ENCODE measurements around the gene CCDC197. TPM values are rescaled to one million over a fixed set of nuclear protein-coding genes. Genes with fewer than 3 reads are reported as not detected.

Gene CCDC197
- total and polyA plus RNA-seq, 3 experiments from 2014 or later: not detected

- Mint-ChIP-seq H3K4me3 (no peak overlapping the region), H3K36me3 (no peaks in the 10 kb centered on the region), H3K9me3 (no peaks in the 10 kb centered on the region), H3K27ac (no peak overlapping the region), H3K4me1 (peaks cover 6 to 14% (median 7%) of the 10 kb centered on the region in 3 donors), H3K27me3 (peaks cover 0 to 9% of the 10 kb centered on the region in 2 donors)
- no peak for DNase-seq
- POLR2A ChIA-PET: no interaction called here
- no peaks in the 10 kb centered on the region for H3K27me3 ChIP-seq (ENCODE audit: insufficient read depth, low read length, poor library complexity, severe bottlenecking)
- H3K4me1 ChIP-seq (ENCODE audit: insufficient read depth, low read length): peaks cover 7% of the 10 kb centered on the region
- no peak overlapping the region for H3K4me3 ChIP-seq (ENCODE audit: low read length)
- no peaks in the 10 kb centered on the region for H3K36me3 ChIP-seq (ENCODE audit: insufficient read depth, low read length)
- CTCF ChIA-PET: interaction anchor here (1.0 to 11.1 kb wide), 7 partner anchors 14 to 139 kb away, joined by 3 to 272 read pairs (median 7); no protein-coding TSS in a partner anchor
- no peak overlapping the region for H3K27ac ChIP-seq (ENCODE audit: low read depth, low read length)
- no peaks in the 10 kb centered on the region for H3K9me3 ChIP-seq (ENCODE audit: low read length)
These were observed 1.1 kb downstream of the CCDC197 start for GRCh38 chr14:93997916-93998870.

- ChIA-PET CTCF (interaction anchor here (1.0 to 11.1 kb wide), 7 partner anchors 10 to 66 kb away, joined by 3 to 272 read pairs (median 6); no protein-coding TSS in a partner anchor), POLR2A (no interaction called here)
- Mint-ChIP-seq H3K9me3 (no peaks in the 10 kb centered on the region), H3K27ac (no peak overlapping the region), H3K27me3 (peaks cover 4 to 10% of the 10 kb centered on the region in 2 donors), H3K36me3 (no peaks in the 10 kb centered on the region), H3K4me1 (peaks cover 6 to 14% (median 7%) of the 10 kb centered on the region in 3 donors), H3K4me3 (no peak overlapping the region)
- Histone ChIP-seq H3K36me3 (ENCODE audit: insufficient read depth, low read length) (no peaks in the 10 kb centered on the region), H3K4me1 (ENCODE audit: insufficient read depth, low read length) (peaks cover 7% of the 10 kb centered on the region), H3K27me3 (ENCODE audit: insufficient read depth, low read length, poor library complexity, severe bottlenecking) (no peaks in the 10 kb centered on the region), H3K4me3 (ENCODE audit: low read length) (no peak overlapping the region), H3K27ac (ENCODE audit: low read depth, low read length) (no peak overlapping the region), H3K9me3 (ENCODE audit: low read length) (no peaks in the 10 kb centered on the region)
- no peak for DNase-seq
These were observed 1.8 kb downstream of the CCDC197 start for GRCh38 chr14:93998871-93999403.

- no peak for DNase-seq
- CTCF ChIA-PET: interaction anchor here (0.9 to 11.1 kb wide), 9 partner anchors 9 to 66 kb away, joined by 3 to 272 read pairs (median 6); no protein-coding TSS in a partner anchor
- no peaks in the 10 kb centered on the region for H3K36me3 Mint-ChIP-seq
These were observed 2.5 kb downstream of the CCDC197 start for GRCh38 chr14:93999573-93999972.

GRCh38 chr14:94000267-94000666, 3.2 kb downstream of the CCDC197 start:
- ChIA-PET POLR2A (interaction anchor here (0.6 to 1.2 kb wide), 3 partner anchors 23 to 62 kb away, joined by 3 to 8 read pairs (median 6); no protein-coding TSS in a partner anchor), CTCF (interaction anchor here (0.8 to 11.1 kb wide), 13 partner anchors 9 to 93 kb away, joined by 3 to 272 read pairs (median 6); partner anchors contain the start of gene OTUB2)
- Mint-ChIP-seq H3K36me3 (no peaks in the 10 kb centered on the region), H3K9me3 (no peaks in the 10 kb centered on the region), H3K27ac (peak overlapping the region in 1 of 8 donors; percentile 68), H3K4me1 (peaks cover 6 to 10% (median 7%) of the 10 kb centered on the region in 3 donors), H3K4me3 (no peak overlapping the region), H3K27me3 (peaks cover 4 to 15% of the 10 kb centered on the region in 2 donors)
- peaks cover 7% of the 10 kb centered on the region for H3K4me1 ChIP-seq (ENCODE audit: insufficient read depth, low read length)
- H3K4me3 ChIP-seq (ENCODE audit: low read length): no peak overlapping the region
- no peak overlapping the region for H3K27ac ChIP-seq (ENCODE audit: low read depth, low read length)
- no peaks in the 10 kb centered on the region for H3K27me3 ChIP-seq (ENCODE audit: insufficient read depth, low read length, poor library complexity, severe bottlenecking)
- H3K36me3 ChIP-seq (ENCODE audit: insufficient read depth, low read length): no peaks in the 10 kb centered on the region
- H3K9me3 ChIP-seq (ENCODE audit: low read length): no peaks in the 10 kb centered on the region
- no peak for DNase-seq

More at GRCh38 chr14:93999573-93999972, 2.5 kb downstream of the CCDC197 start:
- Histone ChIP-seq H3K4me3 (ENCODE audit: low read length) (no peak overlapping the region), H3K27me3 (ENCODE audit: insufficient read depth, low read length, poor library complexity, severe bottlenecking) (no peaks in the 10 kb centered on the region), H3K9me3 (ENCODE audit: low read length) (no peaks in the 10 kb centered on the region), H3K4me1 (ENCODE audit: insufficient read depth, low read length) (peaks cover 7% of the 10 kb centered on the region), H3K36me3 (ENCODE audit: insufficient read depth, low read length) (no peaks in the 10 kb centered on the region), H3K27ac (ENCODE audit: low read depth, low read length) (no peak overlapping the region)
- H3K27me3 Mint-ChIP-seq: peaks cover 4 to 10% of the 10 kb centered on the region in 2 donors
- POLR2A ChIA-PET: interaction anchor here (0.6 to 1.2 kb wide), 2 partner anchors 60 to 62 kb away, joined by 6 to 8 read pairs; no protein-coding TSS in a partner anchor
- peaks cover 6 to 14% (median 7%) of the 10 kb centered on the region in 3 donors for H3K4me1 Mint-ChIP-seq
- H3K4me3 Mint-ChIP-seq: no peak overlapping the region
- H3K9me3 Mint-ChIP-seq: no peaks in the 10 kb centered on the region
- H3K27ac Mint-ChIP-seq: no peak overlapping the region

- H3K27ac ChIP-seq (ENCODE audit: low read depth, low read length): no peak overlapping the region
- no peak overlapping the region for H3K4me3 ChIP-seq (ENCODE audit: low read length)
- DNase-seq: no peak
- H3K36me3 Mint-ChIP-seq: no peaks in the 10 kb centered on the region
- no peak overlapping the region for H3K27ac Mint-ChIP-seq
- H3K4me1 ChIP-seq (ENCODE audit: insufficient read depth, low read length): peaks cover 7% of the 10 kb centered on the region
- CTCF ChIA-PET: interaction anchor here (0.8 to 11.1 kb wide), 21 partner anchors 9 to 136 kb away, joined by 3 to 272 read pairs (median 6); partner anchors contain the start of genes DDX24 and IFI27L1
- H3K9me3 Mint-ChIP-seq: no peaks in the 10 kb centered on the region
- H3K27me3 ChIP-seq (ENCODE audit: insufficient read depth, low read length, poor library complexity, severe bottlenecking): no peaks in the 10 kb centered on the region
- no peaks in the 10 kb centered on the region for H3K9me3 ChIP-seq (ENCODE audit: low read length)
- H3K36me3 ChIP-seq (ENCODE audit: insufficient read depth, low read length): no peaks in the 10 kb centered on the region
- peaks cover 4 to 13% of the 10 kb centered on the region in 2 donors for H3K27me3 Mint-ChIP-seq
- H3K4me1 Mint-ChIP-seq: peaks cover 6 to 10% (median 7%) of the 10 kb centered on the region in 3 donors
- POLR2A ChIA-PET: interaction anchor here (0.7 to 1.2 kb wide), 3 partner anchors 22 to 62 kb away, joined by 3 to 8 read pairs (median 6); no protein-coding TSS in a partner anchor
- H3K4me3 Mint-ChIP-seq: no peak overlapping the region
These were observed 3.9 kb downstream of the CCDC197 start for GRCh38 chr14:94001016-94001415.

GRCh38 chr14:94001501-94002396, 4.6 kb downstream of the CCDC197 start:
- Mint-ChIP-seq H3K27me3 (peaks cover 4 to 13% of the 10 kb centered on the region in 2 donors), H3K9me3 (no peaks in the 10 kb centered on the region), H3K4me1 (peaks cover 6 to 10% (median 7%) of the 10 kb centered on the region in 3 donors), H3K36me3 (no peaks in the 10 kb centered on the region), H3K27ac (no peak overlapping the region), H3K4me3 (peak overlapping the region in 2 of 7 donors; percentile 10 to 28)
- Histone ChIP-seq H3K27me3 (ENCODE audit: insufficient read depth, low read length, poor library complexity, severe bottlenecking) (no peaks in the 10 kb centered on the region), H3K4me1 (ENCODE audit: insufficient read depth, low read length) (peaks cover 7% of the 10 kb centered on the region), H3K4me3 (ENCODE audit: low read length) (peak overlapping the region; percentile 27), H3K27ac (ENCODE audit: low read depth, low read length) (no peak overlapping the region), H3K36me3 (ENCODE audit: insufficient read depth, low read length) (no peaks in the 10 kb centered on the region), H3K9me3 (ENCODE audit: low read length) (no peaks in the 10 kb centered on the region)
- CTCF ChIA-PET: interaction anchor here (0.8 to 11.1 kb wide), 22 partner anchors 9 to 135 kb away, joined by 3 to 272 read pairs (median 6); partner anchors contain the start of genes DDX24 and IFI27L1
- peak; percentile 40 to 69 (median 50) for DNase-seq
- POLR2A ChIA-PET: interaction anchor here (0.7 to 1.6 kb wide), 3 partner anchors 31 to 77 kb away, joined by 3 to 8 read pairs (median 6); no protein-coding TSS in a partner anchor

- Mint-ChIP-seq H3K4me3 (no peak overlapping the region), H3K27me3 (peaks cover 4 to 13% of the 10 kb centered on the region in 2 donors), H3K27ac (no peak overlapping the region), H3K36me3 (no peaks in the 10 kb centered on the region), H3K4me1 (peaks cover 10 to 16% (median 15%) of the 10 kb centered on the region in 3 donors), H3K9me3 (no peaks in the 10 kb centered on the region)
- Histone ChIP-seq H3K36me3 (ENCODE audit: insufficient read depth, low read length) (no peaks in the 10 kb centered on the region), H3K9me3 (ENCODE audit: low read length) (no peaks in the 10 kb centered on the region), H3K4me1 (ENCODE audit: insufficient read depth, low read length) (peaks cover 7% of the 10 kb centered on the region), H3K4me3 (ENCODE audit: low read length) (no peak overlapping the region), H3K27me3 (ENCODE audit: insufficient read depth, low read length, poor library complexity, severe bottlenecking) (no peaks in the 10 kb centered on the region), H3K27ac (ENCODE audit: low read depth, low read length) (no peak overlapping the region)
- CTCF ChIA-PET: interaction anchor here (0.5 to 11.1 kb wide), 7 partner anchors 8 to 823 kb away, joined by 3 to 272 read pairs (median 4); no protein-coding TSS in a partner anchor
- POLR2A ChIA-PET: interaction anchor here (1.6 kb wide), 1 partner anchor 33 kb away, joined by 3 read pairs; no protein-coding TSS in a partner anchor
- no peak for DNase-seq
These were observed 6.3 kb downstream of the CCDC197 start for GRCh38 chr14:94003397-94003796.

All from CD8-positive, alpha-beta memory T cell (primary cell).